Mononuclear cell (primary cell): ENCODE data around the gene SH2D7. TPM values are rescaled to one million over a fixed set of nuclear protein-coding genes. Genes with fewer than 3 reads are reported as not detected.

Experiments
- H3K27me3 ChIP-seq: 2 replicates; pipeline ENCODE4 v1.6.0; 2011; ENCODE audit warnings: low read length, control low read depth; ENCODE audit not compliant: insufficient read depth
- H3K4me1 ChIP-seq: 2 replicates; pipeline ENCODE4 v1.5.1; 2011; ENCODE audit warnings: mild to moderate bottlenecking, low read length, control low read depth; ENCODE audit not compliant: insufficient read depth
- H3K4me3 ChIP-seq: 2 replicates; pipeline ENCODE4 v1.5.1; 2011; ENCODE audit warnings: mild to moderate bottlenecking, low read length, moderate library complexity
- H3K9me3 ChIP-seq: 2 replicates; pipeline ENCODE4 v1.5.1; 2011; ENCODE audit warnings: low read depth, mild to moderate bottlenecking, control low read depth, low read length
- total RNA-seq: library from RNA; depleted of rRNA; stranded (reverse); fragments of >200 nt; gene quantifications from one replicate; pipeline ENCODE4 v1.2.3, GENCODE V29; 2012

Gene SH2D7
- total RNA-seq, 1 donor: not detected

GRCh38 chr15:78069052-78069414, 23.3 kb upstream of the SH2D7 start:
- no peaks in the 10 kb centered on the region for H3K9me3 ChIP-seq
- H3K4me3 ChIP-seq: no peak overlapping the region
- H3K4me1 ChIP-seq: peaks cover 94% of the 10 kb centered on the region
- no peaks in the 10 kb centered on the region for H3K27me3 ChIP-seq

- peaks cover 90% of the 10 kb centered on the region for H3K4me1 ChIP-seq
- no peaks in the 10 kb centered on the region for H3K27me3 ChIP-seq
- no peak overlapping the region for H3K4me3 ChIP-seq
Measured at GRCh38 chr15:78069462-78070029, 22.8 kb upstream of the SH2D7 start.

DNA sequence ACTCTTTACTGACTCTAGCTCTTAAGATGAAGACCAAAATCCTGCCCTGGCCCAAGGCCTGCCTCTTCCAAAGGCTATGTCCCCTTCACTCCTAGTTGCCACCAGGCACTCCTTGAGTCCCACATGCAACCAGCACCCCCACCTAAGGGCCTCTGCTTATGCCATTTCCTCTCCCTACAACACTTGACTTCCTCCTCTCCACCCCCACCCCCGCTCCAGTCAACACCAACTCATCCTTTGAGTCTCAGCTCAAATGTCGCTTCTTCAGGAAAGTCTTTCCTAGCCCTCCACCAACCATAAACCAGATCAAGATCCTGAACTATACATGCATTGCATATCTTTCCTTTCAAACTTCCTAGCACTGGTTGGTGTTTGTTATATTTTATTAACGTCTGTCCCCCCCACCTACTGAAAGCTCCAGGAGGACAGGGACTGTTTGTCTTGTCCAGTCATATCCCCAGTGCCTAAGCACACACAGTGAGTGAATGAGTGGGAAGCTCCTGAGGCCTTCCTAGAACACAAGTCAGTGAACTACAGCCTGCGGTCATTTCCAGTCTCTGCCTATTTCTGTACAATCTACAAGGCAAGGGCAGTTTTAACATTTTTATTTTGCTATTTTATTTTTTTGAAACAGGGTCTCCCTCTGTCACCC, 22.2 kb upstream of the SH2D7 start:
- Histone ChIP-seq H3K4me1 (peaks cover 89% of the 10 kb centered on the region), H3K4me3 (no peak overlapping the region), H3K9me3 (no peaks in the 10 kb centered on the region), H3K27me3 (no peaks in the 10 kb centered on the region)

More at GRCh38 chr15:78069462-78070029, 22.8 kb upstream of the SH2D7 start:
- no peaks in the 10 kb centered on the region for H3K9me3 ChIP-seq

DNA sequence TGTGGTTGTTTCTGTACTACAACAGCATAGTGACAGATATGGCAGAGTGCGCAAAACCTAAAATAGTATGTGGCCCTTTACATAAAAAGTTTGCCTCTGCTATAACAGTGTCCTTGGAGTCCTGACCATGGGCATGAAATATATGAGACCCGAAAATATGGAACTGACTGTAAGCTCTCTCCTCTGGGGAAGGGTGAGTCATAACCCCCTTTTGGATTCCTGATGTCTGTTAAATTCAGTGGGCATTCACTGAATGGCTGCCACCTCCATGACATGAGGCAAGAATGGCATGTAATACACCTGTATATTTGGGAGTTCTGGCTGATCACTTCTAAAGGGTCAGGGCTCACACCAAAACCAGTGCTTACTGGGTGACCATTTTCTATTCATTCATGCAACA, 21.0 kb upstream of the SH2D7 start:
- Histone ChIP-seq H3K9me3 (no peaks in the 10 kb centered on the region), H3K27me3 (no peaks in the 10 kb centered on the region), H3K4me1 (peaks cover 89% of the 10 kb centered on the region), H3K4me3 (no peak overlapping the region)

GRCh38 chr15:78072080-78072892, 20.1 kb upstream of the SH2D7 start:
- H3K4me3 ChIP-seq: no peak overlapping the region
- H3K4me1 ChIP-seq: peaks cover 86% of the 10 kb centered on the region
- H3K9me3 ChIP-seq: no peaks in the 10 kb centered on the region
- H3K27me3 ChIP-seq: no peaks in the 10 kb centered on the region

DNA sequence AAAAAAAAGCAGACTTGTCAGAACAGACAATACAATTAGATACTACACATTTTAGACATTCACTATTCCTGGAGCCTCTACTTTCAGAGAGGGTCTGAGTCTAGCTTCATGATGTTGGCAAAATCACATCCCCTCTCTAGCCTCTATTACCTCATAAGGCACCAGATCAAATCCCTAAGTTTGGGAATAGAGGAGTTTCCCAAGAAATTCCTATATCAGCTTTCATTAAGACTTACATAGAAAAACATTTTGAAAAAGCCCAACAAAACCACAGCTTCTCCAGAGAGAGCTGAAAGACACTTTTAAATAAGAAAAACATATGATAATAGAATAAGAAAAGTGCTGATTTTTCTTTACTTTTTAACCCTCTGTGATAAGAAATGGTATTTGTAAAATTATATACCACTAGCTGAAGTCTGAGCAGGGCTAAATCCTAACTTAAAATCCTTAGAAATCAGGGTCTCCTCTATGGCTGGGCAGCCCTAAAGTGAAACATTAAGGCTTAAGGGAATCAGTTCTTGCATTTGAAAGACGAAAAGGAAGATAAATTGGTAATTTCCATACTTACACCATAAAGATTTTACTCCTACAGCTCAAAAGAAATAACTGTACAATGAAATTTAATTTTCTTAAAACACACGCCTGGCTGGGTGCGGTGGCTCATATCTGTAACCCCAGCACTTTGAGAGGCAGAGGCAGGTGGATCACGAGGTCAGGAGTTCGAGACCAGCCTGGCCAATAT, 19.1 kb upstream of the SH2D7 start:
- H3K4me3 ChIP-seq: no peak overlapping the region
- peaks cover 82% of the 10 kb centered on the region for H3K4me1 ChIP-seq
- H3K9me3 ChIP-seq: no peaks in the 10 kb centered on the region
- H3K27me3 ChIP-seq: no peaks in the 10 kb centered on the region

GRCh38 chr15:78075490-78076230, 16.7 kb upstream of the SH2D7 start:
- Histone ChIP-seq H3K4me3 (peak overlapping the region; percentile 80), H3K9me3 (no peaks in the 10 kb centered on the region), H3K27me3 (no peaks in the 10 kb centered on the region), H3K4me1 (peaks cover 58% of the 10 kb centered on the region)

DNA sequence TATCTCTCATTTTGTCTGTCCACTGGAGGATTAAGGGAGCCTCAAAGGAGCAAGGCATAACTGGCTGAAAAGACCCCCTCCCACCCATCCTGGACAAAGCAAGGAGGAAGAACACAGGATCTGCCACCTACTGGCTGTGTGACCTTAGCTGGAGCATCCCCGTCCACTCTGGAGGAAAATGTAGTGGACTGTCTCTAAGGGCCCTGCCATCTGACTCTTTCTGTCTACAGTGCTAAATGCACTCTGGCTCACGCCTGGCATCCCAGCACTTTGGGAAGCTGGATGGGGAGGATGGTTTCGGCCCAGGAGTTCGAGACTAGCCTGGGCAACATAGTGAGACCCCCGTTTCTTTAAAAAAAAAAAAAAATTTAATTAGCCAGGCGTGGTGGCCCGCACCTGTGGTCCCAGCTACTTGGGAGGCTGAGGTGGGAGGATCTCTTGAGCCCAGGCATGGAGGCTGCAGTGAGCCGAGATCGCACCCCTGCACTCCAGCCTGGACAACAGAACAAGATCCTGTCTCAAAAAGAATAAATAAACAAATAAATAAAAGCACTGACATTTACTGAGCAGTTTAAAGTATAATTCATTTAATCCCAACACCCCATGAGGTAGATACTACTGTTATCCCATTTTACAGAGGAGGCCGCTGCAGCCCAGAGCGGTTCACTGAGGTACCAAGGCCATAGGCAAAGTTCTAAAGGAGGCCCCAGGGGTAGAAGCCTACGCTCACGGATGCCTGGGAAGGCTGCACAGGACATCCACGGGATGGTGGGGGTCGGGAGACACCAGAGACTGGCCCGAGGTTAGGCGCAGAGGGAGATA, 15.9 kb upstream of the SH2D7 start:
- Histone ChIP-seq H3K9me3 (no peaks in the 10 kb centered on the region), H3K4me3 (peak overlapping the region; percentile 80), H3K4me1 (peaks cover 50% of the 10 kb centered on the region), H3K27me3 (no peaks in the 10 kb centered on the region)

- no peaks in the 10 kb centered on the region for H3K9me3 ChIP-seq
- peaks cover 49% of the 10 kb centered on the region for H3K4me1 ChIP-seq
- H3K4me3 ChIP-seq: peak within 1 kb of the TSS; percentile 80
- H3K27me3 ChIP-seq: no peaks in the 10 kb centered on the region
Measured at GRCh38 chr15:78077053-78077870, 15.1 kb upstream of the SH2D7 start, which contains the start of gene TBC1D2B. TSS of gene TBC1D2B (minus strand) at chr15:78077711. CDS start at chr15:78077652, 59 bp downstream.

GRCh38 chr15:78077871-78078210, 14.5 kb upstream of the SH2D7 start:
- Histone ChIP-seq H3K27me3 (no peaks in the 10 kb centered on the region), H3K9me3 (no peaks in the 10 kb centered on the region), H3K4me3 (peak overlapping the region; percentile 80), H3K4me1 (peaks cover 49% of the 10 kb centered on the region)

GRCh38 chr15:78079298-78080087, 12.9 kb upstream of the SH2D7 start:
- Histone ChIP-seq H3K9me3 (no peaks in the 10 kb centered on the region), H3K4me3 (no peak overlapping the region), H3K4me1 (peaks cover 56% of the 10 kb centered on the region), H3K27me3 (no peaks in the 10 kb centered on the region)

GRCh38 chr15:78080088-78080460, 12.3 kb upstream of the SH2D7 start:
- Histone ChIP-seq H3K27me3 (no peaks in the 10 kb centered on the region), H3K4me1 (peaks cover 54% of the 10 kb centered on the region), H3K4me3 (no peak overlapping the region), H3K9me3 (no peaks in the 10 kb centered on the region)
